Pancreas (tissue), 10 donors: ENCODE results near the gene NRTN. TPM values are rescaled to one million over a fixed set of nuclear protein-coding genes. Genes with fewer than 3 reads are reported as not detected.
"Not testable (repeated sequence)": the region's sequence is repeated elsewhere in the genome, so short reads cannot be mapped to it uniquely, and the experiment has no call there.

Experiments used
- ATAC-seq, 4 donors: fragments of 200-7000 bp; cut with Tn5 transposase; one replicate each; pipeline versions ENCODE4 v1.8.0 to v1.9.1; 2020; ENCODE audit warnings: mild to moderate bottlenecking in 4 of 4, moderate library complexity in 4 of 4
- DNase-seq, 6 donors: peaks; one replicate each; pipeline ENCODE4 v3.0.0-alpha.2; 2020
- FAIRE-seq: peaks from 2 replicates; lab custom pipeline; 2012; peaks lifted over from hg19 to GRCh38; lab: Jason Lieb, UNC
- H3K27ac ChIP-seq, 4 donors: fragments of 200-600 bp; sonication (generic); 1 replicate in 3 of 4; 2 replicates in 1 of 4; pipeline versions ENCODE4 v1.5.0 to v1.8.0; 2020
- H3K27me3 ChIP-seq, 4 donors: fragments of 200-600 bp; one replicate each; pipeline ENCODE4 v1.8.0; 2021
- H3K36me3 ChIP-seq, 3 donors: fragments of 200-600 bp; sonication (generic) in 1 of 3; one replicate each; pipeline versions ENCODE4 v1.5.0 to v1.8.0; 2020 to 2021
- H3K4me1 ChIP-seq, 3 donors: fragments of 200-600 bp; one replicate each; pipeline ENCODE4 v1.8.0; 2021
- H3K4me3 ChIP-seq, 4 donors: fragments of 200-600 bp; sonication (generic) in 2 of 4; one replicate each; pipeline versions ENCODE4 v1.5.0 to v1.8.0; 2020 to 2021
- H3K9me3 ChIP-seq, 4 donors: fragments of 200-600 bp; one replicate each; pipeline ENCODE4 v1.8.0; 2021
- CTCF ChIP-seq, 4 donors: fragments of 200-600 bp; sonication (generic) in 3 of 4; IDR thresholded peaks; one replicate each; pipeline versions ENCODE4 v1.5.0 to v1.8.0; 2021; ENCODE audit warnings: antibody characterized with exemption in 4 of 4
- WGBS, 2 donors: extraction: QIAGEN DNeasy Blood & Tissue Kit; methylation state at CpG; one replicate each; pipeline ENCODE4 v1.1.7; 2013; 5-methylcytosine and 5-hydroxymethylcytosine counted together
- intact Hi-C, 3 donors: fragments of 100-400 bp; cut with DNase I; formaldehyde crosslinking; loops; one replicate each; pipeline versions ENCODE4 v1.11.1 to v1.14.2; 2022
- polyA plus RNA-seq, 2 donors: library from polyadenylated mRNA; stranded (reverse); fragments of 200-250 nt; gene quantifications; one replicate each; pipeline ENCODE4 v1.2.3, GENCODE V29; 2013
- total RNA-seq, 6 donors: library from RNA; stranded (reverse); fragmentation: NEBNext Ultra II Directional in 4 of 6; extraction: Animal tissue kit (Norgen Biotek cat#: 25700) in 4 of 6; gene quantifications; one replicate each; pipeline versions ENCODE4 v1.2.1 to v1.2.4, GENCODE V29; 2021 to 2023
- donor health status: healthy with polysubstance abuse.
- donor health status: DM: no; HTN: no; CAD: no; lungs with moderate emphysema.
- donor health status: DM: no; HTN: no; CAD: no.
- donor health status: control.
- donor health status: control.
- donor health status: Bipolar disorder and iron deficiency.
- donor health status: DM: yes; HTN: yes; CAD: no.
- donor health status: DM: no; HTN: no; CAD: no.
- donor health status: DM: no; HTN: no; CAD: no.
- donor health status: DM: yes; HTN: yes; CAD: no.

The NRTN gene
- total and polyA plus RNA-seq, 8 donors: 5.0 to 15.2 (median 9.8) TPM

- no peak for DNase-seq
- no peak for TF ChIP-seq CTCF (IDR thresholded peaks at IDR 0.05)
- Histone ChIP-seq H3K4me1 (no peaks in the 10 kb centered on the region), H3K4me3 (no peak overlapping the region), H3K36me3 (no peaks in the 10 kb centered on the region), H3K27ac (no peak overlapping the region), H3K27me3 (no peaks in the 10 kb centered on the region), H3K9me3 (no peaks in the 10 kb centered on the region)
- no peak for FAIRE-seq
- intact Hi-C loops: no loop called here
- ATAC-seq: peak in 1 of 4 donors; percentile 12
- 80 to 81% methylated on average over 12 of the region's 12 CpGs for WGBS, 2 donors
Observed at GRCh38 chr19:5870986-5871394, 66.1 kb downstream of the NRTN start.

GRCh38 chr19:5873617-5874199 is 68.8 kb downstream of the NRTN start:
- FAIRE-seq (no peak), ATAC-seq (no peak)

GRCh38 chr19:5874496-5874895 is 69.6 kb downstream of the NRTN start:
- DNase-seq, H3K36me3 ChIP-seq, H3K27me3 ChIP-seq, H3K9me3 ChIP-seq, FAIRE-seq, H3K27ac ChIP-seq, intact Hi-C loops, H3K4me1 ChIP-seq, ATAC-seq, H3K4me3 ChIP-seq: not testable (repeated sequence)
- WGBS, 2 donors: 82 to 94% methylated on average over 6 to 7 of the region's 7 CpGs

More at GRCh38 chr19:5873617-5874199, 68.8 kb downstream of the NRTN start:
- no peaks in the 10 kb centered on the region for H3K36me3 ChIP-seq
- no peaks in the 10 kb centered on the region for H3K27me3 ChIP-seq
- H3K4me3 ChIP-seq: no peak overlapping the region
- no peaks in the 10 kb centered on the region for H3K9me3 ChIP-seq
- no peak for TF ChIP-seq CTCF (IDR thresholded peaks at IDR 0.05)
- no peaks in the 10 kb centered on the region for H3K4me1 ChIP-seq
- intact Hi-C loops: no loop called here
- DNase-seq: no peak
- 90 to 95% methylated on average over 12 of the region's 12 CpGs for WGBS, 2 donors
- H3K27ac ChIP-seq: no peak overlapping the region

- Histone ChIP-seq H3K9me3 (no peaks in the 10 kb centered on the region), H3K4me3 (no peak overlapping the region), H3K4me1 (peaks cover 0 to 5% (median 0%) of the 10 kb centered on the region in 3 donors), H3K27ac (no peak overlapping the region), H3K27me3 (peaks cover 0 to 4% (median 0%) of the 10 kb centered on the region in 4 donors), H3K36me3 (no peaks in the 10 kb centered on the region)
- 55 to 58% methylated on average over 8 of the region's 8 CpGs for WGBS, 2 donors
- ATAC-seq: no peak
- intact Hi-C loops: no loop called here
- TF ChIP-seq CTCF (IDR thresholded peaks at IDR 0.05): no peak
- DNase-seq: no peak
- FAIRE-seq: no peak
Observed at GRCh38 chr19:5877427-5877826, 72.6 kb downstream of the NRTN start.

- Histone ChIP-seq H3K36me3 (no peaks in the 10 kb centered on the region), H3K4me3 (no peak overlapping the region), H3K4me1 (peaks cover 0 to 5% (median 0%) of the 10 kb centered on the region in 3 donors), H3K27ac (no peak overlapping the region), H3K9me3 (no peaks in the 10 kb centered on the region), H3K27me3 (peaks cover 0 to 4% (median 0%) of the 10 kb centered on the region in 4 donors)
- intact Hi-C loops: no loop called here
- FAIRE-seq: no peak
- peak in 1 of 4 donors; percentile 17 for ATAC-seq
- WGBS, 2 donors: 48 to 52% methylated on average over 9 of the region's 9 CpGs
- DNase-seq: no peak
- TF ChIP-seq CTCF (IDR thresholded peaks at IDR 0.05): no peak
Observed at GRCh38 chr19:5877882-5878281, 73.0 kb downstream of the NRTN start.

Other genes with a start within 250 kb of the NRTN start
- gene TINCR, start 237.1 kb upstream of the NRTN start, total RNA-seq: under 1 TPM in 5 of 6 donors, not detected in 1; 0.09 to 0.22 (median 0.19) TPM
- gene TINCR, start 237.1 kb upstream of the NRTN start, polyA plus RNA-seq: under 1 TPM; 0.27 to 0.85 TPM
- gene SAFB2, start 182.3 kb upstream of the NRTN start, total RNA-seq: 10 to 100 TPM; 35.0 to 68.3 (median 41.5) TPM
- gene SAFB2, start 182.3 kb upstream of the NRTN start, polyA plus RNA-seq: 100 to 1,000 TPM; 108 to 112 TPM
- 10 to 100 TPM; 28.9 to 52.8 (median 41.1) TPM for gene SAFB, start 182.0 kb upstream of the NRTN start, total RNA-seq
- gene SAFB, start 182.0 kb upstream of the NRTN start, polyA plus RNA-seq: 10 to 100 TPM; 63.5 to 84.3 TPM
- gene MICOS13, start 124.6 kb upstream of the NRTN start, total RNA-seq: 10 to 100 TPM; 14.0 to 25.9 (median 23.5) TPM
- 10 to 100 TPM; 59.3 to 77.5 TPM for gene MICOS13, start 124.6 kb upstream of the NRTN start, polyA plus RNA-seq
- gene HSD11B1L, start 124.0 kb upstream of the NRTN start, total RNA-seq: 1 to 10 TPM; 2.1 to 5.5 (median 3.5) TPM
- gene HSD11B1L, start 124.0 kb upstream of the NRTN start, polyA plus RNA-seq: 10 to 100 TPM; 12.9 to 16.9 TPM
- gene RPL36, start 114.8 kb upstream of the NRTN start, total RNA-seq: 100 to 1,000 TPM; 524 to 926 (median 654) TPM
- gene RPL36, start 114.8 kb upstream of the NRTN start, polyA plus RNA-seq: 1,000 to 10,000 TPM in 1 of 2 donors, 100 to 1,000 TPM in 1; 951 to 1,510 TPM
- gene LONP1, start 84.9 kb upstream of the NRTN start, total RNA-seq: 10 to 100 TPM; 23.3 to 56.7 (median 33.1) TPM
- 10 to 100 TPM; 42.5 to 63.9 TPM for gene LONP1, start 84.9 kb upstream of the NRTN start, polyA plus RNA-seq
- not detected for gene CATSPERD, start 84.4 kb upstream of the NRTN start, total RNA-seq
- not detected for gene CATSPERD, start 84.4 kb upstream of the NRTN start, polyA plus RNA-seq
- 1 to 10 TPM in 5 of 6 donors, under 1 TPM in 1; 0.61 to 3.1 (median 1.5) TPM for gene PRR22, start 20.3 kb upstream of the NRTN start, total RNA-seq
- gene PRR22, start 20.3 kb upstream of the NRTN start, polyA plus RNA-seq: 10 to 100 TPM; 18.7 to 25.9 TPM
- gene DUS3L, start 13.9 kb upstream of the NRTN start, total RNA-seq: 10 to 100 TPM; 14.8 to 29.2 (median 20.2) TPM
- 10 to 100 TPM; 61.2 to 66.6 TPM for gene DUS3L, start 13.9 kb upstream of the NRTN start, polyA plus RNA-seq
- gene FUT6, start 34.6 kb downstream of the NRTN start, total RNA-seq: 1 to 10 TPM; 1.9 to 8.7 (median 2.8) TPM
- gene FUT6, start 34.6 kb downstream of the NRTN start, polyA plus RNA-seq: 1 to 10 TPM; 2.9 to 4.0 TPM
- 10 to 100 TPM in 2 of 6 donors, 1 to 10 TPM in 4; 3.3 to 13.9 (median 5.7) TPM for gene FUT3, start 46.4 kb downstream of the NRTN start, total RNA-seq
- 10 to 100 TPM in 1 of 2 donors, 1 to 10 TPM in 1; 9.7 to 12.0 TPM for gene FUT3, start 46.4 kb downstream of the NRTN start, polyA plus RNA-seq
- gene FUT5, start 65.5 kb downstream of the NRTN start, total RNA-seq: not detected
- not detected for gene FUT5, start 65.5 kb downstream of the NRTN start, polyA plus RNA-seq
- gene NDUFA11, start 98.7 kb downstream of the NRTN start, total RNA-seq: 100 to 1,000 TPM in 1 of 6 donors, 10 to 100 TPM in 5; 58.0 to 104 (median 82.0) TPM
- gene NDUFA11, start 98.7 kb downstream of the NRTN start, polyA plus RNA-seq: 100 to 1,000 TPM; 161 to 209 TPM
- 1 to 10 TPM; 2.9 to 5.6 (median 4.6) TPM for gene VMAC, start 99.8 kb downstream of the NRTN start, total RNA-seq
- gene VMAC, start 99.8 kb downstream of the NRTN start, polyA plus RNA-seq: 10 to 100 TPM in 1 of 2 donors, 1 to 10 TPM in 1; 4.0 to 10.1 TPM
- gene CAPS, start 109.2 kb downstream of the NRTN start, total RNA-seq: 10 to 100 TPM; 10.5 to 23.2 (median 14.0) TPM
- 10 to 100 TPM; 62.9 to 77.2 TPM for gene CAPS, start 109.2 kb downstream of the NRTN start, polyA plus RNA-seq
- gene RANBP3, start 173.1 kb downstream of the NRTN start, total RNA-seq: 10 to 100 TPM; 27.6 to 42.2 (median 34.7) TPM
- gene RANBP3, start 173.1 kb downstream of the NRTN start, polyA plus RNA-seq: 10 to 100 TPM; 29.1 to 39.9 TPM